NOMO-1 treated with dmso at 0.1 percent for 144 hours (cell line): Measurements from ENCODE around the gene LRRC37A3.
"Not testable (repeated sequence)": the region's sequence is repeated elsewhere in the genome, so short reads cannot be mapped to it uniquely, and the experiment has no call there.

Source experiments
- DNase-seq: peaks from one replicate; lab custom pipeline; 2025; ENCODE audit not compliant: unreplicated experiment; lab: John Stamatoyannopoulos, UW

LRRC37A3 gene

GRCh38 chr17:64926430-64926829 lies 7.2 kb upstream of the LRRC37A3 start:
- DNase-seq = not testable (repeated sequence)

DNA sequence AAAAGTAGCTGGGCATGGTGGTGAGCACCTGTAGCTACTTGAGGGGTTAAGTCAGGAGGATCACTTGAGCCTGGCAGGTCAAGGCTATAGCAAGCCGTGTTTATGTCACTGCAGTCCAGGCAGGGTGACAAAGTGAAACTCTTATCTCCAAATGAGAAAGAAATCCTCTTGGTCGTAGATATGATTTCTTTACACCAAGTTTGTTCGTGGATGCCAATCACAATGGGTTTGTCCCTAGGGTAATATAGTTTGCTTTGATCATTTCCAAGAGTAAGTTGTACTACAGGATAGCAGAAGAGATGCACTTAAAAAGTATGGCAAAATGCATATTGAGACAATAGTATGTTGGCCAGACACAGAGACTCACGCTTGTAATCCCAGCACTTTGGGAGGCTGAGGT lies 6.0 kb upstream of the LRRC37A3 start:
- DNase-seq = not testable (repeated sequence)

DNA sequence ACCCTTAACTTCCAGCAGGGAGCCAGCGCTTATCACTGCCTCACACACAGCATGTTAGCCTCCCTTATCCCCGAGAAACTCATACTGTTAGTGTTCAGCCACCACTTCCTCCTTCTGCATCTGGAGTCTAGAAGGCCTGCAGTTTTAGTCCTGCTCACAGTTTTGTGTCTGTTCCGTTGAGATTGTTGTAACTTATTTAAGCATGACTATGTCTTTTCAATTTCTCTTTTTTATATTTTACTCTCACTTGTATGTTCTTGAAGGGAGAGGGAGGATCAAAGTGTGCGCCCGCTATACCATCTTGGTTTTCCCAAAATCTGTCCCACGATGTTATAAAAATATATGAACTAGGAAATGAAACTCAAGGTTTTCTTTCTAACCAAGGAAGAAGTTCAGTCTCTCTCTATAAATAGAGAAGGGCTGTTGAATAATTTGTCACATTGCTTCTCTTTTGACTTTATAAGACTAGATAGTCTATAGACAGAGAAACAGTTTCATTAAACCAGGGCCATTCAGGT lies 3.8 kb upstream of the LRRC37A3 start:
- peak; percentile 3 for DNase-seq

- DNase-seq = no peak
Observed at GRCh38 chr17:64920419-64921172, 1.3 kb upstream of the LRRC37A3 start.

GRCh38 chr17:64920026-64920418 lies 744 bp upstream of the LRRC37A3 start:
- no peak for DNase-seq

GRCh38 chr17:64918842-64919288 lies 413 bp downstream of the LRRC37A3 start:
- not testable (repeated sequence) for DNase-seq

- DNase-seq = not testable (repeated sequence)
Observed at GRCh38 chr17:64917540-64917939, 1.7 kb downstream of the LRRC37A3 start.

DNA sequence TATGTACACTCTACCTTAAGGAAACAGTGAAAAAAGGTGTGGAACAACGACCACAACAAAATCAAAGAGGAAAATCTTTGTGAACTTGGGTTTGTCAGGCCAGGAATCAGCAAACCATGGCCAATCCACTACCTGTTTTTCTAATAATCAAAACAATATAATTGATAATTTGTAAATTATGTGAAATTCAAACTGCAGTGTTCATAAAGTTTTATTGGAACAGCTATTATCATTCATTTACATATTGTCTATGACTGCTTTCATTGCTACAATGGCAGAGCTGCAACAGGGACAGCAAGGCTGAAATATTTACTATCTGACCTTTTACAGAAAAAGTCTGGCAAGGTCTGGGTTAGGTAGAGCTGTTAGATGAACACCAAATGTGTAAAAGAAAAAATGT lies 4.0 kb downstream of the LRRC37A3 start:
- DNase-seq = not testable (repeated sequence)

DNA sequence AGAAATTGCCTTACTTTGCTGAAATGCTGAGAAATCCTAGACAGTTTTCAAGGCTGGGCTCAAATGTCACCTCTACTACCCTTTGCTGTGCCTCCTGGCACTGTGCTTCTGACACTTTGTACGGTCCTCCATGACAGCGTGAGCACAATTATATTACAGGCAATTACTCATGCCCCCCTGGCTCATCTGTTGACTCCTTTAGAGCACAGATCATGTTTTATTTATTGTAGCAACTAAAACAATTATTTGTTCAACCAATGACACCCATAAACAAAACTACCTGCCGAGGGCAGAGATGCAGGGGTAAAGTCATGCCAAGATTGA lies 9.1 kb downstream of the LRRC37A3 start:
- not testable (repeated sequence) for DNase-seq

GRCh38 chr17:64909511-64910190 lies 9.6 kb downstream of the LRRC37A3 start:
- DNase-seq = not testable (repeated sequence)

- not testable (repeated sequence) for DNase-seq
Observed at GRCh38 chr17:64904069-64904468, 15.2 kb downstream of the LRRC37A3 start.

DNA sequence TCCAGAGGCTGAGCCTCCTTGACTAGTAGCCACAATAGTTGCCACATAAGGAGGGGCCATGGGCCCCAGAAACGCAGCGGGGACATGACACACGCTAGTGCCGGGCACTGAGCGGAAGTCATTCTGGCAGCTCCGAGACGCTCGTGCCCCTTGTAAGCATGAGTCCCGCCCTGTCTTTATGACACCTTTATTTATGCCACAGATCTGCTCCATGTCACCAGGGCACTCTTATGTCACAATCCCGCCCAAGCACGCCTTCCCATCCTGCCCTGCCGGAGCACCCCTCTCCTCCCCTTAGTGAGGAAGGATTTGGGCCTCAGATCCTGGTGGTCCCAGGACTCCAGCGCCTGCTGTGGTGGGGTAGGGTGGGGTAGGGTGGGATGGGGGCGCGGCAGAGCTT lies 22.1 kb downstream of the LRRC37A3 start:
- DNase-seq = not testable (repeated sequence)

DNA sequence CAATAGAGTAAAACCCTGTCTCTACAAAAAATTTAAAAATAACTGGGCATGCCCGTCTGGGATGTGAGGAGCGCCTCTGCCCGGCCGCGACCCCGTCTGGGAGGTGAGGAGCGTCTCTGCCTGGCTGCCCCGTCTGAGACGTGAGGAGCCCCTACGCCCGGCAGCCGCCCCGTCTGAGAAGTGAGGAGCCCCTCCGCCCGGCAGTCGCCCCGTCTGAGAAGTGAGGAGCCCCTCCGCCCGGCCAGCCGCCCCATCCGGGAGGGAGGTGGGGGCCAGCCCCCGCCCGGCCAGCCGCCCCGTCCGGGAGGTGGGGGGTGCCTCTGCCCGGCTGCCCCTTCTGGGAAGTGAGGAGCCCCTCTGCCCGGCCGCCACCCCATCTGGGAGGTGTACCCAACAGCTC lies 45.1 kb downstream of the LRRC37A3 start:
- not testable (repeated sequence) for DNase-seq

DNA sequence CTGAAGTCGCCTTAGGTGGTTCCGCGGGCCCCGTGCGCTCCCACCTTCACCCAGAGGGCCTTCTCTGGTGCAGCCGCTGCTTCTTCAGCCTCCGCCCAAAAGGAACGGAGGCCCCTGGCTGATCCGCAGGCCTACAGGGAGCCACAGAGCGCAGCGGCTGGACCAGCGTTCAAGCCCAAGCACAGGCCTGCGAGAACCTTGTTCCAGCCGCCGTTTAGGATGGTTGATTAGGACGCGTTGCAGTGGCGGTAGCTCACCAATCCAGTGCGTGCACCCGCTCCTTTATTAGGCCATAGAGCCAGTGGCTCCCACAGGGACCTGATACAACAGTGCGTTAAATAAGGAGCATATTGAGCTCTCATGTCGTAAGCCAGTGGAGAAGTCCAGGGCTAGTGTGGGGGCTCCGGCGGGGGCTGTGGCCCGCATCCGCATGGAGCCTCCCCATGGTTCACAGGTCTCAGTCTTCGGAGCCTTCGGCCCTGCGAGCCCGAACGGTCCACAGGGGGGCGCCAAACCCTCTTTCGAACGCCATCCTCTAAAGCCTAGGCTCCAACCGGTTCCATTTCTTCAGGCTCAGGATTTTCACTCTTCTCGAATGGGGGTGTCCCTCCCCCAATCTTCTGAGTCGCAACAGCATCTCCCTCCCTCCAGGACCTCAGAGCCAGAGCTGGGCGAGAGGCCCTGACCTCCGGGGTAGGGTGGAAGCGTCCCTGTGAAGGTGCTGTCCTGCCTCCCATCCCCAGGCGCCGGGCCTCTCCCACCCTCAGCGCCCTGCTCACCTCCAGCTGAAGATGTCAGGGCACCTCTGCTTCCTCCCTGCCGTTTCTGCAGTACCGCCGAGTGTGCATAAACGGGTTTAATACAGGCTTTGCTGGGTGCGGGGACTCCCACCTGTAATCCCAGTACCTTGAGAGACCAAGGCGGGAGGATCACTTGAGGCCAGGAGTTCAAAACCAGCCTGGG lies 71.5 kb downstream of the LRRC37A3 start:
- DNase-seq = not testable (repeated sequence)

DNA sequence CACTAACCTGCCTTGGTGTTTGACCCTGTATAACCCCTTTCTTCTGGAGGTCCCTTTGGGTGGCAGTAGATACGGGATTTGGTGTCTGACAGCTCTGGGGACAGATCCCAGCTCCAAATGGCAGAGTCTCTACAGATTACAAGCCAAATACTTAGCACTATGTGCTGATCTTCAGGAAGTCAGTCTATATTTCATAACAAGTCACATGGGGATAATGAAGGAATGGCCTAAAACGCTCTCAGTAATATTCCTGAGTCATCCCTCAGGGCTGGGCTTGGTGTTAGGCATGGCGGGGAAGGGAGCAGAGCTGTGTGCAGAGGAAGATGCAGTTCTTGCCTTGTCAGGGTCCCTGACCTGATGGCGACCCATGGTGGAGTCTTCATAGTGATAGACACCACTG lies 72.4 kb downstream of the LRRC37A3 start:
- not testable (repeated sequence) for DNase-seq

- DNase-seq = not testable (repeated sequence)
Observed at GRCh38 chr17:64843918-64844317, 75.4 kb downstream of the LRRC37A3 start.

DNA sequence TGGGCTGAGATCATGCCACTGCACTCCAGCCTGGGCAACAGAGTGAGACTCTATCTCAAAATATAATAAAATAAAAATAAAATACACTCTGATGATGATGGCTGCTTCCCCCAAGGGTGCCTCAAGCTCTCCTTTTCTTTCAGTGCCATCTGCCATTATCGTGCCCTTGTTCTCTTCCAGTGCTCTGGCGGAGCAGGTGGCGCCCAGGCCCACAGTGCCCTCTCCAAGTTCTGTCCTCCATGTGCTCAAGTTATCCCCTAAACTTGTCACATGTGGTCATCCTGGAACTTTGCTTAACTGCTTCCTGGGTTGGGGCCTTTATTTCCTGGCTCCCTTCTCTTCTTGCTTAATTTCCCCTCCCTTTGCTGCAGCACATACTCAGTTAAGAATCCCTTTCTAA lies 76.4 kb downstream of the LRRC37A3 start:
- DNase-seq = not testable (repeated sequence)

GRCh38 chr17:64840960-64841359 lies 78.3 kb downstream of the LRRC37A3 start:
- DNase-seq = not testable (repeated sequence)

GRCh38 chr17:64838513-64838912 lies 80.8 kb downstream of the LRRC37A3 start:
- not testable (repeated sequence) for DNase-seq

- DNase-seq = peak; percentile 58
Observed at GRCh38 chr17:64837018-64837761, 82.1 kb downstream of the LRRC37A3 start.
